ENCODE data around the gene CHCT1.
"Not testable (repeated sequence)": the region's sequence is repeated elsewhere in the genome, so short reads cannot be mapped to it uniquely, and the experiment has no call there.

The CHCT1 gene

GRCh38 chr17:60422162-60422665, at the start of gene CHCT1:
Gene CHCT1, plus strand, starts transcription at chr17:60422489. Its CDS starts 104 bp downstream, at chr17:60422593.
- DNase-seq, result no peak

GRCh38 chr17:60372790-60373483, 49.4 kb upstream of the CHCT1 start:
- no peak for DNase-seq

DNA sequence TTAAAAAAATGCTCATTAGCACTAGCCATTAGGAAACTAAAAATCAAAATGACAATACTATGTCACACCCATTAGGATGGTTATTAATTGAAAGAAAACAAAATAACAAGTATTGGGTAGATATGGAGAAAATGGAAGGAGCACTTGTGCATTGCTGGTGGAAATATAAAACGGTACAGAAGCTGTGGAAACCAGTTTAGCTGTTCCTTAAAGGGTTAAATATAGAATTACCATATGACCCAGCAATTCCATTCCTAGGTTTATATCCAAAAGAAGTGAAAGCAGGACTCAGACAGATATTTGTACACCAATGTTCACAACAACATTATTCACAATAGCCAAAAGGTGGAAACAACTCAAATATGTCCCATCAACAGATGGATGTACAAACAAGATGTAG, 44.1 kb upstream of the CHCT1 start:
- not testable (repeated sequence) for DNase-seq

DNA sequence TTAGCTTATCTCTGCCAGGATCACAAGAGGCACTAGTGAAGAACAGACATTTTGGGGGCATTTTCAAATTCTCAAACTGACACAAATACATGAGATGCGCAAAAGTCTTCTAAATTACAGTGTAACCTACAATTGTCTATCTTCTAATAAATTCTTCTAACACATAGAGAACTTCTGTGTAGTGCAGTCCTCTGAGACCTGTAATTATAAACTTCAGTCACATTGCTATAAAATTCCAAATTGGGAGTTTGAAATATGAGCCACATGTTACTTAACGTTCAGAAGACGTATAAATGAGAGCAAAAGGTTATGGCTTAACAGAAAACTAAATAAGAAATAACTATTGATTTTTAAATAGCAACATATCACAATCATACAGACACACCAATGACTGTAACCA, 42.8 kb upstream of the CHCT1 start:
- not testable (repeated sequence) for DNase-seq

DNA sequence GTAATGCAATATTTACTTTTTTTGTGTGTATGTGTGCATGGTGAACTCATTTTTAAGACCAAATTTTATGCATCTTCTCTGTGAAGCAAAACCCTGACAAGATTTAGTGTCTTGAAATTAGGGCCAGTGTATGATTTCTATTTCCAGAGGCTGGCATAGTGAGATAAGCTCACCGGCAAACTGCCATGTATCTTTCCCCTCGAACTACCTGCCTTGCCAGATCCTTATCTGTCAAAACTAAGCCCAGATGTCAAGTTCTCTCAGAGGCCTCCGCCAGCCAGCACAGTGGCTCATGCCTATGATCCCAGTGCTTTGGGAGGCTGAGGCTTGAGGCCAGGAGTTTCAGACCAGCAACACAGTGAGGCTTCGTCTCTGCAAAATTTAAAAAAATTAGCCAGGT, 40.3 kb upstream of the CHCT1 start:
- no peak for DNase-seq

GRCh38 chr17:60383379-60383778, 38.9 kb upstream of the CHCT1 start:
- DNase-seq, result no peak

DNA sequence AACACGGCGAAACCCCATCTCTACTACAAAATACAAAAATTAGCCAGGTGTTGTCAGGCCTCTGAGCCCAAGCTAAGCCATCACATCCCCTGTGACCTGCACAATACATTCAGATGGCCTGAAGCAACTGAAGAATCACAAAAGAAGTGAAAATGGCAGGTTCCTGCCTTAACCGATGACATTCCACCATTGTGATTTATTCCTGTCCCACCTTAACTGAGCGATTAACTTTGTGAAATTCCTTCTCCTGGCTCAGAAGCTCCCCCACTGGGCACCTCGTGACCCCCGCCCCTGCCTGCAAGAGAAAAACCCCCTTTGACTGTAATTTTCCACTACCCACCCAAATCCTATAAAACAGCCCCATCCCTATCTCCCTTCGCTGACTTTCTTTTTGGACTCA, 37.4 kb upstream of the CHCT1 start:
- not testable (repeated sequence) for DNase-seq

DNA sequence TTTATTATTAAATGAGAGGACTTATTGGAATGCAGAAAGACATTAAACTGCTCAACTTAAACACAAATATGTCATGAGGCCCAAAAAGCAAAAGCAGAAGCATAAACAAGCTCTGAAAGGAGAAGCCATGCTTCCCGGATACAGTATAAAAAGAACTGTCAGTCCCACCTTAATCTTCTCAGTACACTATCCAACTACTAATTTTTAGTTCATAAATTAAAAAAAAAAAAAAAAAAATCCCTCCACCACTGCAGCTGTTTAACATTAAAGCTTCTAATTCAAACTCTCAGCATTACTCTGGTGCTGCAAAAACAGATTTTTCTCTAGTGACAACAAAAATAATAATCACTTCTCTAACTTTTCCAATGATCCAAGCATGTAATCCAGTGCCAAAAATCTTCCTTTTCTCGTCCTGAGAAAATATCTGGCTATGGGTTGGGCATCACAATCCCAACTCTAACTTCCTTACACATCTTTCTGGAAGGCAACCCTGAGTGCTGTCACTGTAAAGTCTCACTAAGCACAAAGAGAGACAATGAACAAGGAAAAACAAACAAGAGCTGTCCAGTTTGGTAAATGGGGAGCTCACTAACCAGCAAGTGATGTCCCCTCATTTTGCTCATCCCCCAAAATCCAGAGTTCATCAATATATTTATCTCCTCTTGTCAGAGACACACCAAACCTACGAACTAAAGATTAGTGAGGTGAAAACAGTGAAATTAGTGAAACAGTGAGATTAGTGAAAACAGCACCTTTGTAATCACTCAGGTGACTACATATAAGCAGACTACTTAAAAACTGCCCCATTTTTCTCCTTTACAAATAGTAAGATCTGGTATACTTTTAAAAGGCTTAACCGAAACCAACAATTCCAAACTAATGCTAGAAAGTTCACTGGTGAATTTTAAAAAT, 35.9 kb upstream of the CHCT1 start:
- no peak for DNase-seq

- DNase-seq, result no peak
Observed at GRCh38 chr17:60387666-60388065, 34.6 kb upstream of the CHCT1 start.

DNA sequence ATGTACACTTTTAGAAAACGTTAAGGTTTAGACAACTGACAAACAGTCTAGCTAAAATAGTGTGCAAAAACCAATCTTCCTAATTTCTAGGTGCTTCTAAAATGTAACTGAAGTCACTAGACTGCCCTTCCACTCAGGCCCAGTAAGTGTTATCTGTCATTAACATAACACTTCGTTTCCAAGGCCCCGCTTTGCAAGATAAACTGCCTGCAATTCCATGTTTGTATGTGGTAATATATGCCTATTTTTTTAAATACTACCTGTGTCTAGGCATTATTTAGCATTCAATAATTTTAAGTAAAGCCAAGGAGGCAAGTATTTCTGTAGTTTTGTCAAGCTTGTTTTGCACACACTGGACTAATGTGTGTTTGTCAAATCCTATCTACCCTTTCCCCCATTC, 33.5 kb upstream of the CHCT1 start:
- no peak for DNase-seq

DNA sequence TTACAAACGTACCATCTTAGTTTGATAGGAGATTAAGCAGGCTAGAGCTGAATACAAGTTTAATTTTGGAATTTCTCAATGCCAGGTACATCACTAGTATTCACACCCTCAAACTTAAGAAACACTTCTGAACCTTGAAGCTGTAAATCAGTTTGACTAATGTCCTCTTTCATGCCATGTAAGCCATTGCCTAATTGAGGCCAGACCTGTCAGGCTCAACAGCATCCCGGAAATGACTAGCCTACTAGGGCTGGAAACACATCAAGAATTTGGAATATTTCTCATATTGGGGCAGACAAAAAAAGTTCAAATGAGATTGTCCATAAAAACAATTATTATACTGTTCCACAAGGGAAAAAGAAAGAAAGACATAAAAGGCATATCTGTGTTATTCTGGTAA, 32.1 kb upstream of the CHCT1 start:
- DNase-seq, result no peak

- peak; percentile 34 for DNase-seq
Observed at GRCh38 chr17:60390925-60391470, 31.3 kb upstream of the CHCT1 start.

DNA sequence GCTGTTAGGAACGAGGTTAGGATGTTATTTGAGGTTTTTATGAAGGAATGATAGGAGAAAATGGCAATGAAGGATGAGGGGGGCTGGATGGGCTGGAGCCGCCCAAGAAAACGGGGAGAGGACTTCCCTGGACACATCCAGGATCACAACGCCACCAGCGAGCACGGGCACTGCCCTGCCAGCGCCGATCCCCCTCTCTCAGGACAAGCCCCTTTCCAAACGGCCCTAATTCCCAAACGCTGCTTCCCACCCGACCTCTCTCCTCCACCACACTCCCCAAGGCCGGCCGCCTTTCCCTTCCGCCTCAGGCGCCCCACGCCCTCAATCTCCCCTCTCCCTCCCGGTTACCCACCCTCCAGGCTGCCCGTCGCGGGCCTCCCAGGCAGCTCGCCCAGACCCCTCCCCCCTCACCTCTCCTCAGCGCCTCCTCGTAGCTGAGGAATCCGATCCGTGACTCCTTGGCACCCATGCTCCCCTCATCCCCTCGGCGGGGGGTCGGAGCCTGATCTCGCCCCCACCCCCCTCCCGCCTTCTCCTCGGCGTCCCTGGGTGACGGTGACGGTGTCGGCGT, 30.7 kb upstream of the CHCT1 start:
- DNase-seq, result no peak

DNA sequence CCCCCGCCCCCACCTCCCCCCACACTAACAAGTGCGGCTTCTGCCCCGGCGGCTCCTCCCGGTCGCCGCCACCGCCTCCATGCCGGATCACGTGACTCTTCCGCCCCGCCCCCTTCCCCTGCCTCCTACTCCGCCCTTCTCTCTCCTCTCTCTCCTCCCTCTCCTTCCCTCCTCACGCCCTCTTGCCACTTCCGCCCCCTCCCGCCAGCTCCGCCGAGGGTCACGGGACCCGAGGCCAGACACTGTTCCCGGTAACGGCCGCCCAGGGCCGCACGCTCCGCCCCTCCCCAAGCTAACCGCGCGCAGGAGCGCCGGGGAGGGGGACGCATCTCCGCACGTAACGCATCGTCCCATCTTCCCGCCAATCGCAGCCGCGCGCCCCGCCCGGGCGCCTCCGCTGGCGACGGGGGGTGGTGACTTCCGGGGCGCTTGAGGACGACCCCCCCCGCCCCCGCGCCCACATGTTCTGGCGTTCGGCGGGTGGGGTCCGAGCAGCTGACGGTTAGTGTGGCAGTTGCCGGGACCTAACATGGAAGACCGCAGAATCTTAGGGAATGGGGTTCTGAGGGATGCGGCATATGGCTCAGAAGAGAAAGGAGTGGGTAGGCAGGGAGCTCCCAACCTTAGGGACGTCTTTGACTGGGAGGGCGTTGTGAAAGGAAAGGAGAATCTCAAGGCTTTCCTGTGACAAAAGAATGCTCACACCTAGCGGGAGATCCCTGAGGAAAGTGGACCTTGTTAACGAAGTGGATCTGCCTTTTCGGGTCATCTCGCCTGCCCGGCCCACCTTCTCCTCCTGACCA, 30.0 kb upstream of the CHCT1 start, which contains the start of gene USP32:
Gene USP32 (minus strand): TSS at position 92 of the 803 bp plus-strand sequence. CDS start 194 bp downstream, outside the sequence.
- peak; percentile 92 for DNase-seq

GRCh38 chr17:60392845-60393702, 29.2 kb upstream of the CHCT1 start:
- DNase-seq, result peak; percentile 60

- DNase-seq, result no peak
Observed at GRCh38 chr17:60393840-60394723, 28.2 kb upstream of the CHCT1 start.

DNA sequence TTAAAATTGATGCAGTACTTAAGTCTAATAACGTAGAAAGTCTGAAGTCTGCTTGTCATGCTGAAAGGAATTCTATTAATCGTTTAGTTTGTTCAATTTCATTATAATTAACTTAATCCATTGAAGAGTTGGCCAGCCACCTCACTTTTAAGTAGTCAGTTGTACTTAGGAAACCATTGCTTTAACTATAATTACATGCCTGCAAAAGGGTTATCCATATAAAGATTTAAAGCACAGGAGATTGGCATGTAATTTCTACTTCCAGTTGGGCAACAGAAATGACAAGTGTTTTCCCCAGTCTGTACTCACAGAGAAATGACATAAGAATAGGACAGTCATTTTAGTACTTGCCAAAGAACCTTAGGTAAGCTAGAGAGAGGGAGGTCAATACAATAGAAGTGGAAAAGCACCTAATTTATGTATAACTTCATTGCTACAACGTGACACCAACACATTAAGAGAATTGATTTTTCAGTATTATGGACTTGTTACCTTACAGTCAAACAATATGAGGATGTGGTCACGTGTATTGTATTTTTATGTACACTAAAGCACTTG, 26.7 kb upstream of the CHCT1 start:
- DNase-seq, result no peak

DNA sequence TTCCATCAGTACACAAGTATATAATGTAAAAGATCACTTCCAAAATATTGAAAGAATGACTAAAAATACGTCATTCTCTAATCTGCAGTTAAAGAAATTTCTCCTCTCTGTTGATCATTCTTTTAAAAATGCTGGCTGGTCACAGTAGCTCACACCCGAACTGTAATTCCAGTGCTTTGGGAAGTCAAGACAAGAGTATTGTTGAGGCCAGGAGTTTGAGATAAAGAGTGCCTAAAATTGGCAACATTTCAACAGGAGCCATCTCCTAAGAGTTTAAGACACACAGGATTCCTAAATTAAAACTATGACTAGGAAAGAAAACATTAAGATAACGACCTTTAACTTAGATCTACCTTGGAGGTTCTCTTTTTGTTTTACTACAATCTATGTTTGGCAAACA, 25.9 kb upstream of the CHCT1 start:
- DNase-seq, result no peak

GRCh38 chr17:60398227-60398959, 23.9 kb upstream of the CHCT1 start:
- DNase-seq, result no peak

Data from COR-L47 (cell line).